ENCODE measurements around the gene SPINT1. TPM values are rescaled to one million over a fixed set of nuclear protein-coding genes. Genes with fewer than 3 reads are reported as not detected.
A peak's percentile ranks its signal among the peaks of the same experiment; 100 is the strongest.

SPINT1 gene
- total and polyA plus RNA-seq, 7 donors = 0.03 to 0.54 (median 0.19) TPM

- no peak for TF ChIP-seq CTCF (IDR thresholded peaks at IDR 0.05)
- 13 to 15% (median 15%) methylated on average over 31 to 34 of the region's 34 CpGs for WGBS, 3 donors
- Histone ChIP-seq H3K27me3 (ENCODE audit: insufficient read depth in 3 of 3, low read length in 2 of 3) (peaks cover 0 to 51% (median 22%) of the 10 kb centered on the region in 3 donors), H3K36me3 (ENCODE audit: insufficient read depth in 1 of 2, low read depth in 1 of 2) (no peaks in the 10 kb centered on the region), H3K4me3 (peak overlapping the region; percentile 58), H3K9me3 (no peaks in the 10 kb centered on the region), H3K4me1 (peaks cover 8% of the 10 kb centered on the region), H3K27ac (no peak overlapping the region)
- intact Hi-C loops (cut with DNase I) = loop anchor here (10.0 kb wide), 1 partner anchor 59 kb away; no protein-coding TSS in a partner anchor
- DNase-seq (no peak), ATAC-seq (no peak)
Measured at GRCh38 chr15:40843261-40843884, 475 bp upstream of the SPINT1 start.

- no peak for TF ChIP-seq CTCF (IDR thresholded peaks at IDR 0.05)
- intact Hi-C loops (cut with DNase I) = loop anchor here (10.0 kb wide), 1 partner anchor 60 kb away; no protein-coding TSS in a partner anchor
- H3K36me3 ChIP-seq (ENCODE audit: insufficient read depth in 1 of 2, low read depth in 1 of 2) = no peaks in the 10 kb centered on the region
- DNase-seq = peak; percentile 29 to 54
- H3K4me1 ChIP-seq = peaks cover 8% of the 10 kb centered on the region
- peak overlapping the region; percentile 58 for H3K4me3 ChIP-seq
- no peaks in the 10 kb centered on the region for H3K9me3 ChIP-seq
- H3K27me3 ChIP-seq (ENCODE audit: insufficient read depth in 3 of 3, low read length in 2 of 3) = peaks cover 0 to 51% (median 22%) of the 10 kb centered on the region in 3 donors
- peak in 2 of 4 donors; percentile 19 to 21 for ATAC-seq
- no peak overlapping the region for H3K27ac ChIP-seq
- WGBS, 3 donors = 1 to 2% (median 2%) methylated on average over 27 to 28 of the region's 28 CpGs
Measured at GRCh38 chr15:40844696-40845030, 815 bp downstream of the SPINT1 start.

GRCh38 chr15:40845036-40845435, 1.2 kb downstream of the SPINT1 start:
- ATAC-seq = no peak
- H3K4me3 ChIP-seq = peak overlapping the region; percentile 58
- peaks cover 8% of the 10 kb centered on the region for H3K4me1 ChIP-seq
- intact Hi-C loops (cut with DNase I) = loop anchor here (10.0 kb wide), 1 partner anchor 60 kb away; no protein-coding TSS in a partner anchor
- TF ChIP-seq CTCF (IDR thresholded peaks at IDR 0.05) = no peak
- H3K36me3 ChIP-seq (ENCODE audit: insufficient read depth in 1 of 2, low read depth in 1 of 2) = no peaks in the 10 kb centered on the region
- H3K9me3 ChIP-seq = no peaks in the 10 kb centered on the region
- H3K27ac ChIP-seq = no peak overlapping the region
- 50 to 59% (median 55%) methylated on average over 10 to 12 of the region's 12 CpGs for WGBS, 3 donors
- DNase-seq = no peak
- H3K27me3 ChIP-seq (ENCODE audit: insufficient read depth in 3 of 3, low read length in 2 of 3) = peaks cover 0 to 51% (median 22%) of the 10 kb centered on the region in 3 donors

GRCh38 chr15:40845511-40846284, 1.9 kb downstream of the SPINT1 start:
- Histone ChIP-seq H3K27ac (no peak overlapping the region), H3K9me3 (no peaks in the 10 kb centered on the region), H3K4me3 (no peak overlapping the region), H3K4me1 (peaks cover 8% of the 10 kb centered on the region), H3K36me3 (ENCODE audit: insufficient read depth in 1 of 2, low read depth in 1 of 2) (no peaks in the 10 kb centered on the region), H3K27me3 (ENCODE audit: insufficient read depth in 3 of 3, low read length in 2 of 3) (peaks cover 0 to 51% (median 22%) of the 10 kb centered on the region in 3 donors)
- peak in 1 of 4 donors; percentile 41 for ATAC-seq
- DNase-seq = no peak
- intact Hi-C loops (cut with DNase I) = loop anchor here (10.0 kb wide), 1 partner anchor 61 kb away; no protein-coding TSS in a partner anchor
- 82 to 89% (median 88%) methylated on average over 8 of the region's 8 CpGs for WGBS, 3 donors
- no peak for TF ChIP-seq CTCF (IDR thresholded peaks at IDR 0.05)

Data from psoas muscle (tissue), 8 donors.